Loucy (cell line): Measurements from ENCODE around the gene TLE3.
A peak's percentile ranks its signal among the peaks of the same experiment; 100 is the strongest.

Experiments used
- H2AFZ ChIP-seq: fragments of 200-600 bp; sonication (generic); 2 replicates; pipeline ENCODE4 v1.6.0; 2016; ENCODE audit warnings: antibody characterized with exemption, mild to moderate bottlenecking, low read length, moderate library complexity
- H3F3A ChIP-seq: fragments of 200-600 bp; 2 replicates; pipeline ENCODE4 v1.6.0; 2016; ENCODE audit warnings: antibody characterized with exemption, low read depth, mild to moderate bottlenecking
- H3K27me3 ChIP-seq: fragments of 200-600 bp; sonication (generic); 2 replicates; pipeline ENCODE4 v1.6.1; 2014; ENCODE audit warnings: low read length, mild to moderate bottlenecking; ENCODE audit not compliant: insufficient read depth, poor library complexity, severe bottlenecking
- H3K36me3 ChIP-seq: fragments of 200-600 bp; sonication (generic); 2 replicates; pipeline ENCODE4 v1.6.1; 2016; ENCODE audit warnings: low read length; ENCODE audit not compliant: insufficient read depth
- H3K4me1 ChIP-seq: fragments of 200-600 bp; sonication (generic); 2 replicates; pipeline ENCODE4 v1.5.1; 2014; ENCODE audit warnings: low read length, mild to moderate bottlenecking; ENCODE audit not compliant: insufficient read depth, poor library complexity, severe bottlenecking
- H3K4me2 ChIP-seq: fragments of 200-600 bp; sonication (generic); 2 replicates; pipeline ENCODE4 v1.6.0; 2014; ENCODE audit warnings: antibody characterized with exemption, low read length, low read depth, mild to moderate bottlenecking; ENCODE audit not compliant: poor library complexity, severe bottlenecking
- H3K4me3 ChIP-seq: fragments of 200-600 bp; sonication (generic); 2 replicates; pipeline ENCODE4 v1.5.1; 2014; ENCODE audit warnings: low read length, mild to moderate bottlenecking, mixed read lengths; ENCODE audit not compliant: poor library complexity, severe bottlenecking
- H3K79me2 ChIP-seq: fragments of 200-600 bp; sonication (generic); 2 replicates; pipeline ENCODE4 v1.6.1; 2014; ENCODE audit warnings: low read length; ENCODE audit not compliant: insufficient read depth
- H3K9ac ChIP-seq: fragments of 200-600 bp; sonication (generic); 2 replicates; pipeline ENCODE4 v1.6.0; 2014; ENCODE audit warnings: mild to moderate bottlenecking, low read depth, low read length, moderate library complexity; ENCODE audit not compliant: poor library complexity, severe bottlenecking
- H3K9me2 ChIP-seq: fragments of 200-600 bp; sonication (generic); replicated peaks from 2 replicates; pipeline ENCODE4 v1.6.1; 2016; ENCODE audit warnings: low read depth, low read length, mixed read lengths
- H3K9me3 ChIP-seq: fragments of 200-600 bp; sonication (generic); 2 replicates; pipeline ENCODE4 v1.6.1; 2014; ENCODE audit warnings: mild to moderate bottlenecking, antibody characterized with exemption, low read length, low read depth; ENCODE audit not compliant: insufficient read depth
- H4K20me1 ChIP-seq: fragments of 200-600 bp; sonication (generic); 2 replicates; pipeline ENCODE4 v1.6.0; 2014; ENCODE audit warnings: antibody characterized with exemption, low read length, mild to moderate bottlenecking; ENCODE audit not compliant: insufficient read depth, poor library complexity, severe bottlenecking
- EZH2phosphoT487 ChIP-seq: fragments of 200-600 bp; IDR thresholded peaks from 2 replicates; pipeline ENCODE4 v1.6.1; 2018; ENCODE audit warnings: antibody characterized with exemption, mild to moderate bottlenecking, moderate library complexity, borderline replicate concordance
- TF ChIP-seq, protein P1 (sequence below): fragments of 200-600 bp; sonication (generic); conservative IDR thresholded peaks from 2 replicates; pipeline ENCODE4 v1.5.1; 2014; ENCODE audit warnings: mild to moderate bottlenecking, antibody characterized with exemption, low read length

TLE3 gene

DNA sequence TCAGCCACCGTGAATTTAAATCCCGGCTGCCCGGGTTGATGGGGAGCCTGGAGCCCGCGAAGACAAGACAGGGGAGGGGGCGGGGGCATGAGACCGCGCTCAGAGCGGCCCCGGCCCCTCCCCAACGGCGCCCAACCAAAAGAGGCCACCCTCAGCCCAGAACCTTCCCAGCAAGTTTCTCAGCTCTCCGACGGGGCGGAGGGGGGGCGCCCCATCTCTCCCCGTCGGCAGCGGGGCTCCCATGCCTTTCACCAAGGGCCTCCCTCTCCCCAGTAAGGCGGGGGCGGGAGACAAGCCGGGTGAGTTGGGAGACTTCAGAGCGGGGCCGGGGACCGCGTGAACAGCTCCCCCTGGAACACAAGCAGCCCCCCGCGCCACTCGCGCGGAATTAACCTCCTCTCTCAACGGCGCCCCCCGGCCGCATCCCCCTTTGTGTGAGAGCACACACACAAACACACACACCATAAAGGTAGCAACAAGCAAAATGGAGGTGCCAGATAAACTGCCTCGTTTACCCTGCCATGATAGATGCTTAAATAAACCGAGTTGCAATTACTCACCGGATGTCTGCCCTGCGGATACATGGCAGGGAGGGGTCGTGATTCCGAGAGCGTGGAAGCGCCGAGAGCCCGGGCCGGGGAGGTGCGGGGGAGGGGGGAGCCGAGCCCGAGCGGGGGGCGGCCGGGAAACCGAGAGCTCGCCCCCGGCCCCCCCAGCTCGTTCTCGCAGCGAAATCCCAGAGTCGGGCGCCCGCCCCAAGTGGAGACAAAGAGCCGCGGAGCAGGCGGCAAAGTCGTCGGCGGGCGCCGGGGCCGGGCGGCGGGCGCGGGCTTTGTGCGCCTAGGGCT lies 1.3 kb downstream of the TLE3 start:
- peak overlapping the region; percentile 93 for H3K9ac ChIP-seq
- H3K9me2 ChIP-seq = no peaks in the 10 kb centered on the region
- peaks cover 51% of the 10 kb centered on the region for H3K4me1 ChIP-seq
- no peak overlapping the region for H2AFZ ChIP-seq
- no peaks in the 10 kb centered on the region for H3K9me3 ChIP-seq
- no peaks in the 10 kb centered on the region; the same call in 1 of the 2 replicates for H3F3A ChIP-seq
- H3K79me2 ChIP-seq = peaks cover 70% of the 10 kb centered on the region
- no peaks in the 10 kb centered on the region for H3K27me3 ChIP-seq
- TF ChIP-seq, protein P1, sequence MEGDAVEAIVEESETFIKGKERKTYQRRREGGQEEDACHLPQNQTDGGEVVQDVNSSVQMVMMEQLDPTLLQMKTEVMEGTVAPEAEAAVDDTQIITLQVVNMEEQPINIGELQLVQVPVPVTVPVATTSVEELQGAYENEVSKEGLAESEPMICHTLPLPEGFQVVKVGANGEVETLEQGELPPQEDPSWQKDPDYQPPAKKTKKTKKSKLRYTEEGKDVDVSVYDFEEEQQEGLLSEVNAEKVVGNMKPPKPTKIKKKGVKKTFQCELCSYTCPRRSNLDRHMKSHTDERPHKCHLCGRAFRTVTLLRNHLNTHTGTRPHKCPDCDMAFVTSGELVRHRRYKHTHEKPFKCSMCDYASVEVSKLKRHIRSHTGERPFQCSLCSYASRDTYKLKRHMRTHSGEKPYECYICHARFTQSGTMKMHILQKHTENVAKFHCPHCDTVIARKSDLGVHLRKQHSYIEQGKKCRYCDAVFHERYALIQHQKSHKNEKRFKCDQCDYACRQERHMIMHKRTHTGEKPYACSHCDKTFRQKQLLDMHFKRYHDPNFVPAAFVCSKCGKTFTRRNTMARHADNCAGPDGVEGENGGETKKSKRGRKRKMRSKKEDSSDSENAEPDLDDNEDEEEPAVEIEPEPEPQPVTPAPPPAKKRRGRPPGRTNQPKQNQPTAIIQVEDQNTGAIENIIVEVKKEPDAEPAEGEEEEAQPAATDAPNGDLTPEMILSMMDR = no peak; the same call in 1 of the 2 replicates
- TF ChIP-seq EZH2phosphoT487 = no peak
- peak overlapping the region; percentile 96 for H3K4me2 ChIP-seq
- H3K4me3 ChIP-seq = peak overlapping the region; percentile 87
- peaks cover 9% of the 10 kb centered on the region; the same call in 1 of the 2 replicates for H3K36me3 ChIP-seq
- peaks cover 52% of the 10 kb centered on the region for H4K20me1 ChIP-seq

DNA sequence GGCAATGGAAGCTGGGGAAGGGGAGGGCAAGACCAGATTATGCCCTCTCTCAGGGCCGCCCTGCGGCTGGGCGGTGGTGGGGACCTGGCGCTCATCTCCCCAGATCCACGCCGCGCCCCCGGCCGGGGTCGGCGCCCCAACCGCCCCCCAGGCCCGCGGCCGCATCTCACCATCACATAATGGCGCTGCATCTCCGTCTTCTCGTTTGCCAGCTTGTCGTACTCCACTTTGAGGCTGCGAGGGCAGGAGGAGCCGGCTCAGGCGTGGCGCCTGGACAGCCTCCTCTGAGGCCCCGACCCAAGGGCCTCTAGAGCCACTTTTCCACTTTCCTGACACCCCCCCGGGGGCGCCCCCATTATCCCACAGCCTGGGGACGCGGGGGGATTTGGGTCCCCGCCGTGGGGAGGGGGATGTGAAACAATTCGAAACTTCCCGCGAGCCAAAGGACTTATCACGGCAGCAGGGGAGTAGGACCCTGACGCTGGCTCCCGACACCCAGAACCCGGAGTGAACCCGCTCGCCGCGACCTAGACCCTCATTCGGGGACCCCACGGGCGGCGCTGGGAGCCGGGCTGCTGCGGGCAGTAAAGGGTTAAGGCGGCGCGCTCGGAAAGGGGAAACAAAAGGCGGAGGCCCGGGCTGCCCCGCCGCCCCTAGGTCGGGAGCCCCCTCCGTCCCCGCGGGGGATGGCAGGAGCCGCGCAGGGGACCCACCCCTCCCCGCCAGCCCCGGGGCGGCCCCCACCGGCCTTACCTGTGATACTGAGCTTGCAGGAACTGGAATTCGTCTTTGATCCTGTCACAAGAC lies 2.1 kb downstream of the TLE3 start:
- Histone ChIP-seq H3K9me2 (no peaks in the 10 kb centered on the region), H3K27me3 (no peaks in the 10 kb centered on the region), H3F3A (no peaks in the 10 kb centered on the region; the same call in 1 of the 2 replicates), H3K36me3 (peaks cover 17% of the 10 kb centered on the region; the same call in 1 of the 2 replicates), H3K4me2 (peak overlapping the region; percentile 96), H3K79me2 (peaks cover 78% of the 10 kb centered on the region), H2AFZ (no peak overlapping the region), H4K20me1 (peaks cover 60% of the 10 kb centered on the region), H3K4me1 (peaks cover 55% of the 10 kb centered on the region), H3K4me3 (peak overlapping the region; percentile 87), H3K9ac (peak overlapping the region; percentile 93), H3K9me3 (no peaks in the 10 kb centered on the region)
- TF ChIP-seq, protein P1 = no peak; the same call in 1 of the 2 replicates
- no peak for TF ChIP-seq EZH2phosphoT487

DNA sequence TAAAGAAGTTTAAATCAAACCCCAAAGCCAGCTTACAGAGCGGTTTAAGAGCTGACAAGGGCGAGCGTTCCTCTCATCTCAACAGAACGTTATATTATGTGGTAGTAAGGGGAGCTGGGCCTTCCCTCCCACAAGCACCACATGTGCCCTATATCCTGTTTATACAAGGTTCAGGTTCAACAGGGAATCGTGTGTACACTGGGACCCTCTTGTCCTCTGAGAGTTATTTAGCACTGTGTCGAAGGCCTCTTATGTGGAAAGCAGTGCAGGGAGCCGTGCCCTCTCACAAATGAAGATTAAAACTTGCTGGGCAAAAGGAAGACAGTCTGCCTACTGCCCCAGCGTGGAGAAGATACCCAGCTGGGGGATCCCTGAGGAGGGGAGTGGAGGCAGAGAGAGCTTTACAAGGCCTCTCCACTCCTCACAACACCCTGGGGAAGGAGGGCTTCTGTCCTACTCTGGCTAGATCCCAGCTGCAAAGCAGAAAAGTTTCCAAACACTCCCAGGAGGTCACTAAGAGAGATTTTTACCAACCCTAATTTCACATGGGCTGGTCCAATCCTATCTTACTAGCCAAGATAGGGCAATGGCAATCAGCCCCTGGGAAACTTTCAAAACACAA lies 2.9 kb downstream of the TLE3 start:
- H3K27me3 ChIP-seq = no peaks in the 10 kb centered on the region
- H3K79me2 ChIP-seq = peaks cover 86% of the 10 kb centered on the region
- peaks cover 56% of the 10 kb centered on the region for H3K4me1 ChIP-seq
- peak overlapping the region; percentile 87 for H3K4me3 ChIP-seq
- no peak for TF ChIP-seq EZH2phosphoT487
- TF ChIP-seq, protein P1 = no peak
- peaks cover 68% of the 10 kb centered on the region for H4K20me1 ChIP-seq
- peaks cover 24% of the 10 kb centered on the region; the same call in 1 of the 2 replicates for H3K36me3 ChIP-seq
- no peak overlapping the region for H2AFZ ChIP-seq
- no peaks in the 10 kb centered on the region; the same call in 1 of the 2 replicates for H3F3A ChIP-seq
- peak overlapping the region; percentile 93 for H3K9ac ChIP-seq
- H3K9me2 ChIP-seq = no peaks in the 10 kb centered on the region
- H3K9me3 ChIP-seq = no peaks in the 10 kb centered on the region
- H3K4me2 ChIP-seq = peak overlapping the region; percentile 96
